ENCODE measurements around the gene LGR6. TPM values are rescaled to one million over a fixed set of nuclear protein-coding genes. Genes with fewer than 3 reads are reported as not detected.

Gene LGR6
- total and polyA plus RNA-seq, 2 of the 8 experiments (the other 6 are each of a cell fraction or from before 2014, with no cell fraction given) = 0.50 to 1.0 TPM

DNA sequence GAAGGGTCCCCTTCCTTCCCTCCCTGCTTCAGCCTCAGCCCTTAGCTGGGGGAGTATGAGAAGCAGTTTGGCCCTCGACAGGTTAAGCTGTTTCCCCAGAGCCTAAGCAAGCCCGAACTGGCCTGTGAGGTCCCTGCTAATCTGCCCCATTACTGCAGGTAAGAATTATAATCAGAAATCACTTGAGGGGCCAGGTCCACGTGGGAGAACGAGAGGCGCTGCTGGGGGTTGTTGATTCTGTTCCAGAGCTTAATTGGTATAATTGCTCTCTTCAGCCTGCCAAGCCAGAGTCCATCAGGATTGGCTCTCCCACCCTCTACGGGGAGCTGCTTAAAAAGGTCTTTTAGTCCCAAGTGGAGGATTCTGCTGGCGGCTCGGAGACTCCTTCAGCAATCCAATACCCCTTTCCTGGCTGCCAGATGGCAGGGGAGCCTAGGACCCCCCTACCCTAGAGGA, 77.3 kb downstream of the LGR6 start:
- Histone ChIP-seq H2BK12ac (ENCODE audit: low read depth, low read length) (no peak overlapping the region), H4K20me1 (replicated peaks in 1 of 2; ENCODE audit: control insufficient read depth in 1 of 2, insufficient read depth in 2 of 2, low read length in 2 of 2) (no peaks in the 10 kb centered on the region), H3K14ac (ENCODE audit: insufficient read length) (no peak overlapping the region), H2BK15ac (ENCODE audit: low read length) (no peak overlapping the region), H3K4ac (replicated peaks; ENCODE audit: insufficient read length, low read depth, low read length) (no peak overlapping the region), H3K56ac (replicated peaks; ENCODE audit: insufficient read length, low read depth, low read length) (no peak overlapping the region), H3K79me1 (ENCODE audit: low read depth, low read length) (no peaks in the 10 kb centered on the region), H4K8ac (ENCODE audit: extremely low read depth, insufficient read depth, low read length) (no peak overlapping the region), H4K5ac (ENCODE audit: insufficient read length, low read depth, low read length) (no peak overlapping the region), H3K4me2 (ENCODE audit: insufficient read depth in 1 of 2, low read depth in 2 of 2, low read length in 2 of 2) (no peak overlapping the region), H2AFZ (ENCODE audit: low read length) (no peak overlapping the region), H4K91ac (replicated peaks; ENCODE audit: insufficient read length, low read length) (no peak overlapping the region), H2BK5ac (ENCODE audit: low read depth, low read length) (no peak overlapping the region), H2BK120ac (replicated peaks; ENCODE audit: low read depth, low read length) (no peak overlapping the region), H3K4me3 (ENCODE audit: extremely low read depth in 1 of 4, insufficient read depth in 2 of 4, low read depth in 3 of 4, low read length in 4 of 4) (no peak overlapping the region), H3K27ac (ENCODE audit: low read depth, low read length) (no peak overlapping the region), H2AK5ac (ENCODE audit: low read depth, low read length) (no peak overlapping the region), H2BK20ac (ENCODE audit: low read length) (no peak overlapping the region), H3K27me3 (replicated peaks in 1 of 4; ENCODE audit: control insufficient read depth in 3 of 4, extremely low read depth in 1 of 4, insufficient read depth in 3 of 4, low read length in 3 of 4) (no peaks in the 10 kb centered on the region), H3K79me2 (ENCODE audit: control insufficient read depth in 1 of 2, insufficient read depth in 2 of 2, low read length in 2 of 2) (no peaks in the 10 kb centered on the region), H3K18ac (ENCODE audit: extremely low read depth, low read length) (no peak overlapping the region), H3K23ac (ENCODE audit: insufficient read length) (no peak overlapping the region), H3K4me1 (replicated peaks in 1 of 4; ENCODE audit: control insufficient read depth in 3 of 4, insufficient read depth in 4 of 4, low read length in 3 of 4) (no peaks in the 10 kb centered on the region), H3K23me2 (ENCODE audit: low read depth, low read length) (no peaks in the 10 kb centered on the region), H3K9ac (replicated peaks in 1 of 4; ENCODE audit: extremely low read depth in 1 of 4, low read depth in 3 of 4, low read length in 3 of 4) (no peak overlapping the region), H3K36me3 (ENCODE audit: control insufficient read depth in 2 of 4, insufficient read depth in 4 of 4, low read length in 3 of 4) (no peaks in the 10 kb centered on the region), H3K9me3 (ENCODE audit: insufficient read depth in 2 of 2, low read depth in 1 of 2, low read length in 1 of 2) (no peaks in the 10 kb centered on the region)
- ChIA-PET POLR2A (ENCODE audit: partially characterized antibody) (no interaction called here), CTCF (ENCODE audit: partially characterized antibody) (interaction anchor here (0.6 to 4.0 kb wide), 11 partner anchors 9 to 81 kb away, joined by 3 to 15 read pairs (median 4); no protein-coding TSS in a partner anchor)
- FAIRE-seq = no peak
- peak in 1 of 2 experiments; percentile 41 for DNase-seq (ENCODE audit: low read depth in 1 of 2, low spot score in 2 of 2)
- 83% methylated on average over 8 of the region's 8 CpGs; no CpG with 5 or more reads in 1 of the 2 experiments for WGBS, 2 experiments (ENCODE audit: extremely low coverage in 1 of 2, insufficient coverage in 1 of 2, insufficient read length in 1 of 2, insufficient replicate concordance in 2 of 2, low coverage in 1 of 2, low lambda C conversion rate in 2 of 2, missing lambda C conversion rate in 1 of 2)
- TF ChIP-seq GTF2F1 (IDR thresholded peaks at IDR 0.05; ENCODE audit: borderline replicate concordance, low read depth, low read length) (no peak), CBX8 (IDR thresholded peaks at IDR 0.05; ENCODE audit: borderline replicate concordance, low read depth, low read length) (no peak), SP4 (IDR thresholded peaks at IDR 0.05; ENCODE audit: low read length) (no peak), JUND (IDR thresholded peaks at IDR 0.05; ENCODE audit: low read length) (no peak), RNF2 (IDR thresholded peaks at IDR 0.05; ENCODE audit: borderline replicate concordance, low read depth, low read length, missing control alignments, poor library complexity, severe bottlenecking) (no peak), CHD1 (IDR thresholded peaks at IDR 0.05; ENCODE audit: low read depth, low read length) (no peak), EP300 (IDR thresholded peaks at IDR 0.05; ENCODE audit: borderline replicate concordance in 1 of 2, low read depth in 2 of 2, low read length in 2 of 2) (no peak), BRCA1 (IDR thresholded peaks at IDR 0.05; ENCODE audit: low read depth, low read length) (no peak), TEAD4 (IDR thresholded peaks at IDR 0.05; ENCODE audit: low read depth, low read length) (no peak), SP2 (IDR thresholded peaks at IDR 0.05; ENCODE audit: low read length) (no peak)
- TF ChIP-seq, protein P1, sequence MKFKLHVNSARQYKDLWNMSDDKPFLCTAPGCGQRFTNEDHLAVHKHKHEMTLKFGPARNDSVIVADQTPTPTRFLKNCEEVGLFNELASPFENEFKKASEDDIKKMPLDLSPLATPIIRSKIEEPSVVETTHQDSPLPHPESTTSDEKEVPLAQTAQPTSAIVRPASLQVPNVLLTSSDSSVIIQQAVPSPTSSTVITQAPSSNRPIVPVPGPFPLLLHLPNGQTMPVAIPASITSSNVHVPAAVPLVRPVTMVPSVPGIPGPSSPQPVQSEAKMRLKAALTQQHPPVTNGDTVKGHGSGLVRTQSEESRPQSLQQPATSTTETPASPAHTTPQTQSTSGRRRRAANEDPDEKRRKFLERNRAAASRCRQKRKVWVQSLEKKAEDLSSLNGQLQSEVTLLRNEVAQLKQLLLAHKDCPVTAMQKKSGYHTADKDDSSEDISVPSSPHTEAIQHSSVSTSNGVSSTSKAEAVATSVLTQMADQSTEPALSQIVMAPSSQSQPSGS (IDR thresholded peaks at IDR 0.05; ENCODE audit: low read length) = no peak
- TF ChIP-seq, protein P2, sequence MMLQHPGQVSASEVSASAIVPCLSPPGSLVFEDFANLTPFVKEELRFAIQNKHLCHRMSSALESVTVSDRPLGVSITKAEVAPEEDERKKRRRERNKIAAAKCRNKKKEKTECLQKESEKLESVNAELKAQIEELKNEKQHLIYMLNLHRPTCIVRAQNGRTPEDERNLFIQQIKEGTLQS (IDR thresholded peaks at IDR 0.05; ENCODE audit: insufficient read depth, low read depth, low read length) = no peak
